ENCODE data around the gene TMEM259. TPM values are rescaled to one million over a fixed set of nuclear protein-coding genes. Genes with fewer than 3 reads are reported as not detected.

Gene TMEM259
- total and polyA plus RNA-seq, 2 of the 8 experiments (the other 6 are each of a cell fraction or from before 2014, with no cell fraction given), result 140 to 243 TPM

GRCh38 chr19:1065606-1066109 is 44.7 kb upstream of the TMEM259 start:
- H2AFZ ChIP-seq (ENCODE audit: low read length), result no peak overlapping the region
- H2BK20ac ChIP-seq (ENCODE audit: low read length), result 0 out of 2 replicates have a peak overlapping the region, but pooled peaks have one; percentile 55
- DNase-seq (ENCODE audit: low read depth in 1 of 2, low spot score in 2 of 2) (no peak), FAIRE-seq (no peak)
- H3K23me2 ChIP-seq (ENCODE audit: low read depth, low read length), result peaks cover 11% of the 10 kb centered on the region; the same call in 1 of the 2 replicates
- no peak overlapping the region for H3K14ac ChIP-seq (ENCODE audit: insufficient read length)
- no peaks in the 10 kb centered on the region for H3K36me3 ChIP-seq (ENCODE audit: control insufficient read depth in 2 of 4, insufficient read depth in 4 of 4, low read length in 3 of 4)
- H3K79me2 ChIP-seq (ENCODE audit: control insufficient read depth in 1 of 2, insufficient read depth in 2 of 2, low read length in 2 of 2), result no peaks in the 10 kb centered on the region
- H3K27me3 ChIP-seq (replicated peaks in 1 of 4; ENCODE audit: control insufficient read depth in 3 of 4, extremely low read depth in 1 of 4, insufficient read depth in 3 of 4, low read length in 3 of 4), result peaks cover 0 to 26% (median 18%) of the 10 kb centered on the region in 4 experiments; a peak in 5 of 7 replicates
- peaks cover 0 to 27% (median 19%) of the 10 kb centered on the region in 4 experiments; a peak in 6 of 7 replicates for H3K4me1 ChIP-seq (replicated peaks in 1 of 4; ENCODE audit: control insufficient read depth in 3 of 4, insufficient read depth in 4 of 4, low read length in 3 of 4)
- no peak overlapping the region for H3K4me3 ChIP-seq (ENCODE audit: extremely low read depth in 1 of 4, insufficient read depth in 2 of 4, low read depth in 3 of 4, low read length in 4 of 4)
- H3K79me1 ChIP-seq (ENCODE audit: low read depth, low read length), result no peaks in the 10 kb centered on the region
- peak overlapping the region; percentile 46; the same call in 1 of the 2 replicates for H2BK15ac ChIP-seq (ENCODE audit: low read length)
- no peak overlapping the region for H3K56ac ChIP-seq (replicated peaks; ENCODE audit: insufficient read length, low read depth, low read length)
- 0 out of 2 replicates have a peak overlapping the region, but pooled peaks have one; percentile 80 for H2BK12ac ChIP-seq (ENCODE audit: low read depth, low read length)
- H3K4me2 ChIP-seq (ENCODE audit: insufficient read depth in 1 of 2, low read depth in 2 of 2, low read length in 2 of 2), result peak overlapping the region; percentile 35 to 68; a peak in 1 of 4 replicates
- H4K5ac ChIP-seq (ENCODE audit: insufficient read length, low read depth, low read length), result no peak overlapping the region
- no peak overlapping the region for H4K91ac ChIP-seq (replicated peaks; ENCODE audit: insufficient read length, low read length)
- peak overlapping the region; percentile 60; the same call in 1 of the 2 replicates for H2BK5ac ChIP-seq (ENCODE audit: low read depth, low read length)
- no peak overlapping the region; the same call in 1 of the 2 replicates for H4K8ac ChIP-seq (ENCODE audit: extremely low read depth, insufficient read depth, low read length)
- H3K9ac ChIP-seq (replicated peaks in 1 of 4; ENCODE audit: extremely low read depth in 1 of 4, low read depth in 3 of 4, low read length in 3 of 4), result no peak overlapping the region
- no peak overlapping the region for H3K27ac ChIP-seq (ENCODE audit: low read depth, low read length)
- H2AK5ac ChIP-seq (ENCODE audit: low read depth, low read length), result peak overlapping the region; percentile 29; the same call in 1 of the 2 replicates
- 79% methylated on average over 17 of the region's 17 CpGs; no CpG with 5 or more reads in 1 of the 2 experiments for WGBS, 2 experiments (ENCODE audit: extremely low coverage in 1 of 2, insufficient coverage in 1 of 2, insufficient read length in 1 of 2, insufficient replicate concordance in 2 of 2, low coverage in 1 of 2, low lambda C conversion rate in 2 of 2, missing lambda C conversion rate in 1 of 2)
- H3K4ac ChIP-seq (replicated peaks; ENCODE audit: insufficient read length, low read depth, low read length), result peak overlapping the region; percentile 67
- no peak overlapping the region for H2BK120ac ChIP-seq (replicated peaks; ENCODE audit: low read depth, low read length)
- peaks cover 0 to 21% of the 10 kb centered on the region in 2 experiments; a peak in 2 of 4 replicates for H3K9me3 ChIP-seq (ENCODE audit: insufficient read depth in 2 of 2, low read depth in 1 of 2, low read length in 1 of 2)
- ChIA-PET CTCF (ENCODE audit: partially characterized antibody) (interaction anchor here (0.9 to 5.2 kb wide), 15 partner anchors 9 to 387 kb away, joined by 3 to 54 read pairs (median 4); partner anchors contain the start of genes ABCA7 and ATP5F1D), POLR2A (ENCODE audit: partially characterized antibody) (interaction anchor here (0.5 to 6.9 kb wide), 15 partner anchors 9 to 290 kb away, joined by 3 to 97 read pairs (median 5); partner anchors contain the start of genes CIRBP, CNN2, GPX4 and RNU6-2)
- H3K18ac ChIP-seq (ENCODE audit: extremely low read depth, low read length), result peak overlapping the region; percentile 38; the same call in 1 of the 2 replicates
- TF ChIP-seq POLR2AphosphoS5 (IDR thresholded peaks at IDR 0.05; ENCODE audit: low read depth, low read length), result 0 out of 2 replicates have a peak, but pooled peaks have one; percentile 20
- no peak for TF ChIP-seq CBX8 (IDR thresholded peaks at IDR 0.05; ENCODE audit: borderline replicate concordance, low read depth, low read length)
- no peak overlapping the region for H3K23ac ChIP-seq (ENCODE audit: insufficient read length)
- peaks cover 0 to 8% of the 10 kb centered on the region in 2 experiments for H4K20me1 ChIP-seq (replicated peaks in 1 of 2; ENCODE audit: control insufficient read depth in 1 of 2, insufficient read depth in 2 of 2, low read length in 2 of 2)

Data from H1 (cell line).